ENCODE results near the gene ZC3H8. TPM values are rescaled to one million over a fixed set of nuclear protein-coding genes. Genes with fewer than 3 reads are reported as not detected.

The ZC3H8 gene
- total and polyA plus RNA-seq, 8 donors = 3.1 to 8.6 (median 4.3) TPM

GRCh38 chr2:112181571-112182290, 73.1 kb downstream of the ZC3H8 start:
- 19 to 21% methylated on average over 52 to 54 of the region's 54 CpGs for WGBS, 2 donors
- Histone ChIP-seq H3K9me3 (no peaks in the 10 kb centered on the region), H3K4me3 (peak overlapping the region in 1 of 4 donors; percentile 13), H3K27ac (no peak overlapping the region), H3K27me3 (peaks cover 0 to 4% (median 0%) of the 10 kb centered on the region in 4 donors), H3K36me3 (no peaks in the 10 kb centered on the region), H3K4me1 (no peaks in the 10 kb centered on the region)
- FAIRE-seq (no peak), DNase-seq (peak in 2 of 6 donors; percentile 29 to 74), ATAC-seq (peak; percentile 64 to 84 (median 74))
- no peak for TF ChIP-seq CTCF (IDR thresholded peaks at IDR 0.05)
- intact Hi-C loops (cut with DNase I) = no loop called here

- intact Hi-C loops (cut with DNase I) = no loop called here
- WGBS, 2 donors = 89 to 93% methylated on average over 7 of the region's 7 CpGs
- FAIRE-seq (no peak), ATAC-seq (no peak), DNase-seq (no peak)
- Histone ChIP-seq H3K27me3 (peaks cover 0 to under 1% (median 0%) of the 10 kb centered on the region in 4 donors), H3K27ac (no peak overlapping the region), H3K9me3 (no peaks in the 10 kb centered on the region), H3K36me3 (no peaks in the 10 kb centered on the region), H3K4me1 (no peaks in the 10 kb centered on the region), H3K4me3 (no peak overlapping the region)
- TF ChIP-seq CTCF (IDR thresholded peaks at IDR 0.05) = no peak
Observed at GRCh38 chr2:112175958-112176573, 78.8 kb downstream of the ZC3H8 start.

- no peak overlapping the region for H3K4me3 ChIP-seq
- intact Hi-C loops (cut with DNase I) = no loop called here
- H3K9me3 ChIP-seq = no peaks in the 10 kb centered on the region
- no peaks in the 10 kb centered on the region for H3K36me3 ChIP-seq
- no peaks in the 10 kb centered on the region for H3K27me3 ChIP-seq
- TF ChIP-seq CTCF (IDR thresholded peaks at IDR 0.05) = no peak
- WGBS, 2 donors = 84 to 87% methylated on average over 3 of the region's 3 CpGs
- no peak for FAIRE-seq
- DNase-seq = no peak
- no peak overlapping the region for H3K27ac ChIP-seq
- no peaks in the 10 kb centered on the region for H3K4me1 ChIP-seq
- ATAC-seq = no peak
Observed at GRCh38 chr2:112175333-112175732, 79.5 kb downstream of the ZC3H8 start.

- ATAC-seq (no peak), FAIRE-seq (no peak), DNase-seq (no peak)
- no peak for TF ChIP-seq CTCF (IDR thresholded peaks at IDR 0.05)
- 72 to 77% methylated on average over 4 of the region's 4 CpGs for WGBS, 2 donors
- H3K4me3 ChIP-seq = no peak overlapping the region
- H3K4me1 ChIP-seq = no peaks in the 10 kb centered on the region
- H3K36me3 ChIP-seq = no peaks in the 10 kb centered on the region
- intact Hi-C loops (cut with DNase I) = no loop called here
- H3K27me3 ChIP-seq = no peaks in the 10 kb centered on the region
- H3K27ac ChIP-seq = no peak overlapping the region
- H3K9me3 ChIP-seq = no peaks in the 10 kb centered on the region
Observed at GRCh38 chr2:112174383-112174782, 80.5 kb downstream of the ZC3H8 start.
